Measurements from ENCODE around the gene UAP1L1.

Gene UAP1L1

GRCh38 chr9:137079401-137079787, 2.1 kb downstream of the UAP1L1 start:
- no peak overlapping the region for H3K4me3 ChIP-seq (ENCODE audit: low read length)
- no peak for TF ChIP-seq CTCF (conservative IDR thresholded peaks at IDR 0.05; ENCODE audit: low read length)
- no peak for DNase-seq (ENCODE audit: low read depth)

GRCh38 chr9:137080260-137081122, 3.2 kb downstream of the UAP1L1 start:
- no peak overlapping the region for H3K4me3 ChIP-seq (ENCODE audit: low read length)
- TF ChIP-seq CTCF (conservative IDR thresholded peaks at IDR 0.05; ENCODE audit: low read length) = no peak
- no peak for DNase-seq (ENCODE audit: low read depth)

- H3K4me3 ChIP-seq (ENCODE audit: low read length) = no peak overlapping the region
- no peak for DNase-seq (ENCODE audit: low read depth)
- TF ChIP-seq CTCF (conservative IDR thresholded peaks at IDR 0.05; ENCODE audit: low read length) = no peak
Observed at GRCh38 chr9:137082222-137082924, 5.1 kb downstream of the UAP1L1 start.

- TF ChIP-seq CTCF (conservative IDR thresholded peaks at IDR 0.05; ENCODE audit: low read length) = no peak
- DNase-seq (ENCODE audit: low read depth) = no peak
- H3K4me3 ChIP-seq (ENCODE audit: low read length) = no peak overlapping the region
Observed at GRCh38 chr9:137082925-137083290, 5.6 kb downstream of the UAP1L1 start.

- TF ChIP-seq CTCF (conservative IDR thresholded peaks at IDR 0.05; ENCODE audit: low read length) = no peak
Observed at GRCh38 chr9:137083394-137084004, 6.2 kb downstream of the UAP1L1 start.

GRCh38 chr9:137084526-137084925, 7.2 kb downstream of the UAP1L1 start:
- DNase-seq (ENCODE audit: low read depth) = no peak
- no peak overlapping the region for H3K4me3 ChIP-seq (ENCODE audit: low read length)
- TF ChIP-seq CTCF (conservative IDR thresholded peaks at IDR 0.05; ENCODE audit: low read length) = no peak

More at GRCh38 chr9:137083394-137084004, 6.2 kb downstream of the UAP1L1 start:
- peak; percentile 94 for DNase-seq (ENCODE audit: low read depth)
- no peak overlapping the region for H3K4me3 ChIP-seq (ENCODE audit: low read length)
